NCI-H748 treated with DMSO at 0.1 percent for 48 hours (cell line): ENCODE data around the gene PARD3.

Source experiments
- DNase-seq: peaks from one replicate; lab custom pipeline; 2025; lab: John Stamatoyannopoulos, UW

The PARD3 gene

DNA sequence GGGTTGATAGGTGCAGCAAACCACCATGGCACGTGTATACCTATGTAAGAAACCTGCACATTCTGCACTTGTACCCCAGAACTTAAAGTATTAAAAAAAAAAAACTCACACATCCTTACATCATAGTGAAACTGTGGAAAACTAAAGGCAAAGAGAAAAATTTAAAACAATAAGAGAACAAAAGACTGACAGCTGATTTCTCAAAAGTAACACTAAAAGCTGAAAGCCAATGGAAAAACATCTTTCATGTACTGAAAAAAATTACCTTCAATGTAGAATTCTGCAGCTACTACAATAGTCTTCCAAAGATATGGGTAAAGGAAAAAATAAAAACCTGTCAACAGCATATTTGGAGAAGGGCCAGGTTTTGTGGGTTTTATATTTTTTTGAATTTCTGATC, 751.5 kb downstream of the PARD3 start:
- no peak for DNase-seq

DNA sequence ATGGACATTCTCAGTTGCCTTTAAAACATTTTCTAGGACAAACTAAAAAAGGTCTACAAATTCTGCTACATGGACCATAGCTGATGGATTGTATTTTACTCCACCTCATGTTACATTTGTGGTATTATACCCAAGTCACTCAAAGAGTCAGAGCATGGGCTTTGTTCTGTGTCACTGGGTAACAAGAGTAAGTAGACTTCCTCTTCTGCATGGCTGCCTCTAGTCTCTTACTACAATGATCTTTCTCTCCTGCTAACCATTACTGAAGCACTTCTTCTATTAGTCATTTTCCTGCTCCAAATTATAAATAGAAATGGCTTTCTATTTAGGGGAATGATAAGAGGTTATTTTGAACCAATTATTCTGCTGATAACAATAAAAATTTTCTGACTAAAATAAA, 753.3 kb downstream of the PARD3 start:
- no peak for DNase-seq
